Measurements from ENCODE around the gene UQCRHL.
"Not testable (repeated sequence)": the region's sequence is repeated elsewhere in the genome, so short reads cannot be mapped to it uniquely, and the experiment has no call there.

DNA sequence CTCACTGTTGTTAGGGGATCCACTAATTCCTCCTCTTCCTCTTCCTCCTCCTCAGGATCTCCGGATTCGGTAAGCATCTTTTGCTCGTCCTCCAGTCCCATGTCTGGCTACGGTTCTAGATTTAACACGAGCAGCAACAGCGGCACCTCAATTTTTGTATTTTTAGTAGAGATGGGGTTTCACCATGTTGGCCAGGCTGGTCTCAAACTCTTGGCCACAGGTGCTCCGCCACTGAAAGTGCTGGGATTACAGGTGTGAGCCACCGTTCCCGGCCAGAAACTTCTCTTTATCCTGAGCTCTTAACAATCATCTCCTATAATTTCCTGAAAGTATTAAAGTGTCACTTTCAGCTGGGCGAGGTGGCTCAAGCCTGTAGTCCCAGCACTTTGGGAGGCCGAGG is at the start of gene UQCRHL:
- TF ChIP-seq, protein P1, sequence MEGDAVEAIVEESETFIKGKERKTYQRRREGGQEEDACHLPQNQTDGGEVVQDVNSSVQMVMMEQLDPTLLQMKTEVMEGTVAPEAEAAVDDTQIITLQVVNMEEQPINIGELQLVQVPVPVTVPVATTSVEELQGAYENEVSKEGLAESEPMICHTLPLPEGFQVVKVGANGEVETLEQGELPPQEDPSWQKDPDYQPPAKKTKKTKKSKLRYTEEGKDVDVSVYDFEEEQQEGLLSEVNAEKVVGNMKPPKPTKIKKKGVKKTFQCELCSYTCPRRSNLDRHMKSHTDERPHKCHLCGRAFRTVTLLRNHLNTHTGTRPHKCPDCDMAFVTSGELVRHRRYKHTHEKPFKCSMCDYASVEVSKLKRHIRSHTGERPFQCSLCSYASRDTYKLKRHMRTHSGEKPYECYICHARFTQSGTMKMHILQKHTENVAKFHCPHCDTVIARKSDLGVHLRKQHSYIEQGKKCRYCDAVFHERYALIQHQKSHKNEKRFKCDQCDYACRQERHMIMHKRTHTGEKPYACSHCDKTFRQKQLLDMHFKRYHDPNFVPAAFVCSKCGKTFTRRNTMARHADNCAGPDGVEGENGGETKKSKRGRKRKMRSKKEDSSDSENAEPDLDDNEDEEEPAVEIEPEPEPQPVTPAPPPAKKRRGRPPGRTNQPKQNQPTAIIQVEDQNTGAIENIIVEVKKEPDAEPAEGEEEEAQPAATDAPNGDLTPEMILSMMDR (IDR thresholded peaks at IDR 0.05; ENCODE audit: insufficient read depth, low read length): not testable (repeated sequence)
- not testable (repeated sequence) for TF ChIP-seq POLR2AphosphoS5 (IDR thresholded peaks at IDR 0.05; ENCODE audit: low read depth); GABPA (IDR thresholded peaks at IDR 0.05; ENCODE audit: low read depth); SPI1 (IDR thresholded peaks at IDR 0.05; ENCODE audit: borderline replicate concordance, low read depth)
- TF ChIP-seq, protein P2, sequence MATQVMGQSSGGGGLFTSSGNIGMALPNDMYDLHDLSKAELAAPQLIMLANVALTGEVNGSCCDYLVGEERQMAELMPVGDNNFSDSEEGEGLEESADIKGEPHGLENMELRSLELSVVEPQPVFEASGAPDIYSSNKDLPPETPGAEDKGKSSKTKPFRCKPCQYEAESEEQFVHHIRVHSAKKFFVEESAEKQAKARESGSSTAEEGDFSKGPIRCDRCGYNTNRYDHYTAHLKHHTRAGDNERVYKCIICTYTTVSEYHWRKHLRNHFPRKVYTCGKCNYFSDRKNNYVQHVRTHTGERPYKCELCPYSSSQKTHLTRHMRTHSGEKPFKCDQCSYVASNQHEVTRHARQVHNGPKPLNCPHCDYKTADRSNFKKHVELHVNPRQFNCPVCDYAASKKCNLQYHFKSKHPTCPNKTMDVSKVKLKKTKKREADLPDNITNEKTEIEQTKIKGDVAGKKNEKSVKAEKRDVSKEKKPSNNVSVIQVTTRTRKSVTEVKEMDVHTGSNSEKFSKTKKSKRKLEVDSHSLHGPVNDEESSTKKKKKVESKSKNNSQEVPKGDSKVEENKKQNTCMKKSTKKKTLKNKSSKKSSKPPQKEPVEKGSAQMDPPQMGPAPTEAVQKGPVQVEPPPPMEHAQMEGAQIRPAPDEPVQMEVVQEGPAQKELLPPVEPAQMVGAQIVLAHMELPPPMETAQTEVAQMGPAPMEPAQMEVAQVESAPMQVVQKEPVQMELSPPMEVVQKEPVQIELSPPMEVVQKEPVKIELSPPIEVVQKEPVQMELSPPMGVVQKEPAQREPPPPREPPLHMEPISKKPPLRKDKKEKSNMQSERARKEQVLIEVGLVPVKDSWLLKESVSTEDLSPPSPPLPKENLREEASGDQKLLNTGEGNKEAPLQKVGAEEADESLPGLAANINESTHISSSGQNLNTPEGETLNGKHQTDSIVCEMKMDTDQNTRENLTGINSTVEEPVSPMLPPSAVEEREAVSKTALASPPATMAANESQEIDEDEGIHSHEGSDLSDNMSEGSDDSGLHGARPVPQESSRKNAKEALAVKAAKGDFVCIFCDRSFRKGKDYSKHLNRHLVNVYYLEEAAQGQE (IDR thresholded peaks at IDR 0.05; ENCODE audit: insufficient replicate concordance, low read depth): not testable (repeated sequence)

Measured in HL-60 (cell line).